ENCODE data around the gene MEFV. TPM values are rescaled to one million over a fixed set of nuclear protein-coding genes. Genes with fewer than 3 reads are reported as not detected.
"Not testable (repeated sequence)": the region's sequence is repeated elsewhere in the genome, so short reads cannot be mapped to it uniquely, and the experiment has no call there.

MEFV gene
- total RNA-seq, 1 donor from 2014 or later = not detected

DNA sequence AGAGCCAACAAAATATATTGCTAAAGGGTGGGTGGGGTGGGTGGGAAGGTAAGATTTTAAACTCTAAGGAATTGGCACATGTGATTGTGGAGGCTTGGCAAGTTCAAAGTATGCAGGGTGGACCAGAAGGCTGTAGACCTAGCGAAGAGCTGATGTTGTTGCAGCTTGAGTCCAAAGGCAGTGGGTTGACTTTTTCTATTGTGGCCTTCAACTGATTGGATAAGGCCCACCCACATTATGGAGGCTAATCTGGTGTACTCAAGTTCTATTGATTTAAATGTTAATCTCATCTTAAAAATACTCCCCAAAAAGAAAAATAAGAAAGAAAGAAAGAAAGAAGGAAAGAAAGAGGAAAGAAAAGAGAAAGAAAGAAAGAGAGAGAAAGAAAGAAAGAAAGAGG is 43.9 kb downstream of the MEFV start:
- Mint-ChIP-seq H3K27ac (ENCODE audit: unreplicated experiment) (no peak overlapping the region), H3K9me3 (ENCODE audit: unreplicated experiment) (peaks cover 12% of the 10 kb centered on the region), H3K36me3 (ENCODE audit: low read depth, unreplicated experiment) (peaks cover 13% of the 10 kb centered on the region), H3K4me1 (ENCODE audit: unreplicated experiment) (no peaks in the 10 kb centered on the region), H3K4me3 (ENCODE audit: unreplicated experiment) (no peak overlapping the region), H3K27me3 (ENCODE audit: unreplicated experiment) (peaks cover 4% of the 10 kb centered on the region)
- DNase-seq (ENCODE audit: low spot score) = no peak
- TF ChIP-seq, protein P1, sequence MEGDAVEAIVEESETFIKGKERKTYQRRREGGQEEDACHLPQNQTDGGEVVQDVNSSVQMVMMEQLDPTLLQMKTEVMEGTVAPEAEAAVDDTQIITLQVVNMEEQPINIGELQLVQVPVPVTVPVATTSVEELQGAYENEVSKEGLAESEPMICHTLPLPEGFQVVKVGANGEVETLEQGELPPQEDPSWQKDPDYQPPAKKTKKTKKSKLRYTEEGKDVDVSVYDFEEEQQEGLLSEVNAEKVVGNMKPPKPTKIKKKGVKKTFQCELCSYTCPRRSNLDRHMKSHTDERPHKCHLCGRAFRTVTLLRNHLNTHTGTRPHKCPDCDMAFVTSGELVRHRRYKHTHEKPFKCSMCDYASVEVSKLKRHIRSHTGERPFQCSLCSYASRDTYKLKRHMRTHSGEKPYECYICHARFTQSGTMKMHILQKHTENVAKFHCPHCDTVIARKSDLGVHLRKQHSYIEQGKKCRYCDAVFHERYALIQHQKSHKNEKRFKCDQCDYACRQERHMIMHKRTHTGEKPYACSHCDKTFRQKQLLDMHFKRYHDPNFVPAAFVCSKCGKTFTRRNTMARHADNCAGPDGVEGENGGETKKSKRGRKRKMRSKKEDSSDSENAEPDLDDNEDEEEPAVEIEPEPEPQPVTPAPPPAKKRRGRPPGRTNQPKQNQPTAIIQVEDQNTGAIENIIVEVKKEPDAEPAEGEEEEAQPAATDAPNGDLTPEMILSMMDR (IDR thresholded peaks at IDR 0.05; ENCODE audit: unreplicated experiment) = no peak

GRCh38 chr16:3212006-3212405 is 44.4 kb downstream of the MEFV start:
- TF ChIP-seq, protein P1 (IDR thresholded peaks at IDR 0.05; ENCODE audit: unreplicated experiment) = no peak
- DNase-seq (ENCODE audit: low spot score) = no peak
- Mint-ChIP-seq H3K4me1 (ENCODE audit: unreplicated experiment) (no peaks in the 10 kb centered on the region), H3K27me3 (ENCODE audit: unreplicated experiment) (peaks cover 4% of the 10 kb centered on the region), H3K9me3 (ENCODE audit: unreplicated experiment) (peaks cover 16% of the 10 kb centered on the region), H3K36me3 (ENCODE audit: low read depth, unreplicated experiment) (peaks cover 17% of the 10 kb centered on the region), H3K27ac (ENCODE audit: unreplicated experiment) (no peak overlapping the region), H3K4me3 (ENCODE audit: unreplicated experiment) (no peak overlapping the region)

DNA sequence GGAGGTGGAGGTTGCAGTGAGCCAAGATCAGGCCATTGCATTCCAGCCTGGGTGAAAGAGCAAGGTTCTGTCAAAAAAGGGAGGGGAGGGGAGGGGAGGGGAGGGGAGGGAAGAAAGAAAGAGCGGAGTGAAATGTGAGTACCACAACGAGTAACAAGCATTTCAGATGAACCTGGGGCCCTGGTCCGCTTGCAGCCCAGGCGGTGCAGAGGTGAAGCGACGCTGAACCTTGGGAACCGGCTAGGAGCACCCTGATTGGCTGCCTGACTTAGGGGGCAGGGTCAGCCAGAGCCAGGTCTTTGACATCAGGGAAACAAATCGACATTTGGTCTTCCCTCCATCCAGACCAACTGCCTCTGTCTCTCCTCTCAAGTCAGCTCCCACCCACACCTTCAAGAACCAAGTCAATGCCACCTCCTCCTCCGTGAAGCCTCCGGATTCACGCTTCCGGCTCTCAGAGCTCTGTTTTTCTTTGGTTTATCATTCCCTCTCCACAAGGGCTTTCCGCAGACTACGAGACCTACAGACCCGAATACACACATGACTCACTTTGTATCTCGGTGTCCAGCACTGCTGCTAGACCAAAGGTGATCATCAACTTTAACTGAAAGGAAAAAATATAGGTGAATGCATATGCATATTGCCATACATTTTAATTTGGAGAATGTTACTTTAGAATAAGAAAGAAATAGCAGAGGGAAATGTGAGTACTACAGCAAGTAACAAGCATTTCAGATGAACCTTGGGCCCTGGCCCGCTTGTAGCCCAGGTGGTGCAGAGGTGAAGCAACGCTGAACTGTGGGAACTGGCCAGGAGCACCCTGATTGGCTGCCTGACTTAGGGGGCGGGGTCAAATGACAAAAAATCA is 49.1 kb downstream of the MEFV start:
- Mint-ChIP-seq H3K27me3 (ENCODE audit: unreplicated experiment) (peaks cover 3% of the 10 kb centered on the region), H3K36me3 (ENCODE audit: low read depth, unreplicated experiment) (peaks cover 29% of the 10 kb centered on the region), H3K4me1 (ENCODE audit: unreplicated experiment) (no peaks in the 10 kb centered on the region), H3K9me3 (ENCODE audit: unreplicated experiment) (peaks cover 33% of the 10 kb centered on the region), H3K27ac (ENCODE audit: unreplicated experiment) (no peak overlapping the region), H3K4me3 (ENCODE audit: unreplicated experiment) (no peak overlapping the region)
- TF ChIP-seq, protein P1 (IDR thresholded peaks at IDR 0.05; ENCODE audit: unreplicated experiment) = no peak
- DNase-seq (ENCODE audit: low spot score) = no peak

GRCh38 chr16:3205939-3206338 is 50.5 kb downstream of the MEFV start:
- Mint-ChIP-seq H3K9me3 (ENCODE audit: unreplicated experiment) (peaks cover 28% of the 10 kb centered on the region), H3K36me3 (ENCODE audit: low read depth, unreplicated experiment) (peaks cover 25% of the 10 kb centered on the region)
- not testable (repeated sequence) for H3K27ac Mint-ChIP-seq (ENCODE audit: unreplicated experiment); DNase-seq (ENCODE audit: low spot score); H3K4me1 Mint-ChIP-seq (ENCODE audit: unreplicated experiment); H3K27me3 Mint-ChIP-seq (ENCODE audit: unreplicated experiment); H3K4me3 Mint-ChIP-seq (ENCODE audit: unreplicated experiment)

DNA sequence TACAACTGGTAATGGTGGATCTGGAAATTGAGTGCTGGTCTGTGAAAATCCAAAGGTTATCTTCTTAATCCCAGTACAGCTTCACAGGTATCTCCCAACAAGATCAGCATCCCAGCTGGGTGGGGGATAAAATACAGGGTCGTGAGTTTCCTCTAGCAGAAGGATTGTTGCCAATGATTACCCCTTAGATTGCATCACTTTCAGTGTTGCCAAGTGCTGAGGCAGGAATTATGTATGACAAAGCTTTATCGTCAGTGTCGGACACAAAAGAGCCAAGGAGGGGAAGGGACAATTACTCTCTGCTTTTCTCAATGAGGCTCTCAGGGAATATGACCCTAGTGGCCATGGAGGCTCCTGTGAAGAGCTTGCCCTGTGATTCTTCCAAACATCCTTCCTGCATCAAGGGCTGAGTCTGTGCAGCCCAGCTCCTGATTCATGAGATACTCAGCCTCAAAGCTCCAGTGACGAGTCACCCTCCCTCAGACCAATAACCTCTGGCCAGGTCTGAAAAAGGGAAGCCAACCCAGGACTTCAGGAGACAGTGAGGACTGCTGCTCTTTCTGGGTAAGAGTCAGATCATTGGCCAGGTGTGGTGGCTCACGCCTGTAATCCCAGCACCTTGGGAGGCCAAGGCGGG is 53.4 kb downstream of the MEFV start:
- Mint-ChIP-seq H3K36me3 (ENCODE audit: low read depth, unreplicated experiment) (peaks cover 25% of the 10 kb centered on the region), H3K27ac (ENCODE audit: unreplicated experiment) (no peak overlapping the region), H3K4me3 (ENCODE audit: unreplicated experiment) (no peak overlapping the region), H3K9me3 (ENCODE audit: unreplicated experiment) (peaks cover 28% of the 10 kb centered on the region), H3K4me1 (ENCODE audit: unreplicated experiment) (no peaks in the 10 kb centered on the region), H3K27me3 (ENCODE audit: unreplicated experiment) (peaks cover 8% of the 10 kb centered on the region)
- no peak for DNase-seq (ENCODE audit: low spot score)
- TF ChIP-seq, protein P1 (IDR thresholded peaks at IDR 0.05; ENCODE audit: unreplicated experiment) = no peak
